HG03135 (cell line): ENCODE measurements around the gene LRBA.

ENCODE experiments used
- ATAC-seq: cut with Tn5 transposase; IDR thresholded peaks from one replicate; pipeline ENCODE4 v1.9.1; 2021; ENCODE audit warnings: mild to moderate bottlenecking, moderate library complexity; ENCODE audit not compliant: unreplicated experiment

Gene LRBA

DNA sequence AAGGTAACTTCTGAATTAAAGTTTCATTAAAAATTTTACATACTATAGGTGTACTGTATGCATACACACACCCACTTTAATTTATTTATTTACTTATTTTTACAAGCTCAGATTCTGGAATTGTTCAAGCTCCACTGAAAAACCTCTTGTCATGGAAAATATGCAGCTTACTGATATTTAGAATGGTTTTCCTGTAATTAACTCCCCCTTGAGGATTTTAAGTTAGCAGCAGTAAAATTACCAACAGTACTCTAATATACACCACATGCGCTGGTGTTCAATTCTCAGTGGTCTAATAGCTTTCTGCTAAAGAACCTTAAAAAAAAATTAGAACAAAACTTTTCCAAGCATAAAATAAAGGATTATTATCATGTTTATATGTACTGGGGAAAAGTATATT lies 421.1 kb downstream of the LRBA start:
- ATAC-seq, result no peak

DNA sequence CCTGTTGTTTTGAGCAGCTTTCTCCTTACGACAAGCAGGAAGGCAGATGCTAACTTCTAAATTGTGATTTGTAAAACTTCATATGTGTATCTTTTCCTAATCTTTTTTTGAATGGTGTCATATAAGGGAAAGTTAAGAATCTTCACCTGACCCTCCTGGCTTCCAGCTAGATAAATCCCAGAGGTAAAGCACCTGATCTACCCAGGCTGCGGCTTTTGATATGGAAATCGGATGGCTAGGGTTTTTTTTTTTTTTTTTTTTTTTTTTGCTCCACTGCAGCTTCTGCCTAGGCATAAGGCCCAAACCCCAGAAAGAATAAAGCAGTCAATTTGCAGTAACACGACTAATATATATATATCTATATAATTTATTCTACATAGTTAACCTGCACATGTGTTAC lies 423.2 kb downstream of the LRBA start:
- ATAC-seq, result no peak

- no peak for ATAC-seq
These were observed 423.7 kb downstream of the LRBA start for GRCh38 chr4:150591406-150591805.

GRCh38 chr4:150590631-150591030 lies 424.5 kb downstream of the LRBA start:
- no peak for ATAC-seq

DNA sequence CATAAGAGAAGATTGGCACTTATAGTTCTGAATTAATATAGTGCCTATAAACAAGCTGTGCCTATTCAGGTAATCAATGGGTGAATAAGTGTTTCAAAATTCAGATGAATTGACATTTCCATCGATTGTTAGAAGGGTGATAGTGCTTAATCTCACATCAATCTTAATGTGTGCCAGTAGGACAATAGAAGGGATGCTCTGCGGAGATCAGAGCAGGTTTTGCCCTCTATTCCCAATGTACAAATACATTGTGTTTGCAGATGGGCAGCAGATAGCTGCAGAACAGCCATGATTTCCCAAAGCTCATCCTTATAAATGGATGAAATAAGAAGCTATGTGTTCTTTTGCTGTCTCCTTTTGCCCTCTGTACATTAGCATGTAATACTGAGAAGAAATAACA lies 425.9 kb downstream of the LRBA start:
- no peak for ATAC-seq

DNA sequence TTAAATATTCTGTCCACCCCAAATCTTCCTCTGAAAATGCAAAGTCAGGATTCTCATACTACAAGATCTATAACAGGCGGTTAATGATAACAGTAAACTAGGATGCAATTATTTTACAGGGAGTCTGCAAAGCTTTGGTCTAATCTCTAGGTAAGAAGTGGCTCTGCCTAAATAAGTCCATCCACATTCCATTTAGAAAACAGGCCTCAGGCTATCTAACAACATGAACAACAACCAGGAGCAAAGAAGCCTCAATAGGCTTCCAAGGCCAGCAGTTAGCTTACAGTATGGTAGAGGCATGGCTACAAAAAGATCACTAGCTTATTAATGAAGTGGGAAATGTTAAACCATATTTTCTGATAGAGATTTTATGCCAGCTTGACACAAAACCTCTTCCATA lies 426.8 kb downstream of the LRBA start:
- ATAC-seq, result no peak

DNA sequence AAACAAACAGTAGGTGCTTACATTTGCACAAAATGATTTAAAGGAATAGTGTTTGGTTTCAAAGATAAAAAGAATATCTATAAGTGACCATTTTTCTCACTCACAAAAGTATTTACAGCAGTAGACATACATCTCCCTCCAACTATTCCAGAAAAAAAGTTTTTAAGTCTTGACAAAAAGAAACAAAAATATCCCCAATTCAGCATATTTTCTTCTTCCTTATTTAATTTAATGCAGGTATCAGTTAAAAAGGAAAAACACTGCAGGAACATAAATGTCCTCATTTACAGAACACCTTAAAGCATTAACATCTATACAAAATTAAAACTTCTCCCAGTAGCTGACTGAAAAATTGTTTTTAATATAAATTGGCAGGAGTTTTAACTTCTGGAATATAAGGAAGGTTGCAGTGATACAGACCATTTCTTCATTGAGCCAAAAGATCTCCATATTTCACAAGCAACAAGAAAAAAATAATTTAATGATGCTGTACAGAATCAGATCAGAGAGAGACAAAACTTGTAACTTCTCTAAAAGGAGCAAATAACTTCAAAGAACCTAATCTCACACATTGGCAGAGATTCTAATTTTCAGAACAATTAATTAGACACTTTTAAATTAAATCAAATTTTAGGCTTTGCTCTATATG lies 428.8 kb downstream of the LRBA start:
- no peak for ATAC-seq

GRCh38 chr4:150585611-150586010 lies 429.5 kb downstream of the LRBA start:
- ATAC-seq, result no peak

DNA sequence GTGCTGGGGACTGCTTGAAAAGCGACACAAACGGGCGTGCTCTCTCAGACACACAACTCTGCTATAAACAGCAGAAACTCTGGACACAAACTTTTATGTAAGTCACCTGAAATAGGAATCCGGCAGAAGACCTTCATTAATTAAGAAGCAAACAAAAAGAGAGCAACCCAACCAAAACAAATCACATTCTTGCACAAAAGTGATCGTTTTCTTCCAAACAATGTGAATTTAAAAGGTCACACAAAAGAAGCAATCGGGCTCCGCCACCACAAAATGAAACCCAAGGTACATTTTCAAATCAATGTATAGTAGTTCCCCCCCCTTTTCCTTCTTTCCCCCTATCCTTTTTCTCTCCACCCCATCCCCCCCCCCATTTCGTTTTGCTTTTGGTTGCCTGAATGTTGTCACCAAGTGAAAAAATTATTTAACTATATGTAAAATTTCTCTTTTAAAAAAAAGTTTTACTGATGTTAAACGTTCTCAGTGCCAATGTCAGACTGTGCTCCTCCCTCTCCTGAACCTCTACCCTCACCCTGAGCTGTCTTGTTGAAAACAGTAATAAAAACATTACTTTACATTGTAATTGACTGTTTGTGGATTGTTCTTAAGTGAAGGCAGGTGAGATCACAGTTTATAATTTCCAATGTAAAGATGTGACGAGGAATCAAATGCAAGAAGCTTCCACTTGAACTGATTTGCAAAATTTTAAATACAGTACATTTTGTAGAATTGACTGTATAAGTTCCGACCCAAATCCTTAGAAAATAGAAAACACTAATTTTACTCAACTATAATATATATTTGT lies 430.8 kb downstream of the LRBA start:
- no peak for ATAC-seq

- ATAC-seq, result no peak
These were observed 431.6 kb downstream of the LRBA start for GRCh38 chr4:150583287-150584110.

- ATAC-seq, result no peak
These were observed 432.2 kb downstream of the LRBA start for GRCh38 chr4:150582873-150583286.

- ATAC-seq, result no peak
These were observed 432.8 kb downstream of the LRBA start, which contains the start of gene MAB21L2 for GRCh38 chr4:150582146-150582872. Gene MAB21L2, plus strand, starts transcription at chr4:150582151. Its CDS starts 879 bp downstream, at chr4:150583030.

GRCh38 chr4:150581641-150582051 lies 433.4 kb downstream of the LRBA start:
- no peak for ATAC-seq

GRCh38 chr4:150581056-150581605 lies 434.0 kb downstream of the LRBA start:
- ATAC-seq, result no peak

DNA sequence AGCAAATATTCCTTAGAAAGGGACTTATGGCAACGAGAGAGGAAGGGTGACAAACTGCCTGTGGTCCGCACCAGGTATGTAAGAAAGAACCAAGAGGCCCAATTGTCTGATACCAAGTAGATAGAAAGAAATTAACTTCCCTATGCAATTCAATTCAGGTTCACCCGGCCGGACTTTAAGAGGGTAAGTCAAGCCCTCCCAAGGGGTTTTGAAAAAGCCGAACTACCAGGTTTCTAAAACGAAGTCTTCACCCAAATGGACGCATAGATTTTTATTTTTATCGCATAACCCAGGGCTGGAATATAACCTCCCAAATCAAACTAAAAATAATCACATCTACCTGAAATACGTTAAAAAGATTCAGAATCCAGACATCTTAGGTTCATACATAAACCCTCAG lies 434.8 kb downstream of the LRBA start:
- no peak for ATAC-seq

GRCh38 chr4:150579551-150580234 lies 435.4 kb downstream of the LRBA start:
- ATAC-seq, result no peak

DNA sequence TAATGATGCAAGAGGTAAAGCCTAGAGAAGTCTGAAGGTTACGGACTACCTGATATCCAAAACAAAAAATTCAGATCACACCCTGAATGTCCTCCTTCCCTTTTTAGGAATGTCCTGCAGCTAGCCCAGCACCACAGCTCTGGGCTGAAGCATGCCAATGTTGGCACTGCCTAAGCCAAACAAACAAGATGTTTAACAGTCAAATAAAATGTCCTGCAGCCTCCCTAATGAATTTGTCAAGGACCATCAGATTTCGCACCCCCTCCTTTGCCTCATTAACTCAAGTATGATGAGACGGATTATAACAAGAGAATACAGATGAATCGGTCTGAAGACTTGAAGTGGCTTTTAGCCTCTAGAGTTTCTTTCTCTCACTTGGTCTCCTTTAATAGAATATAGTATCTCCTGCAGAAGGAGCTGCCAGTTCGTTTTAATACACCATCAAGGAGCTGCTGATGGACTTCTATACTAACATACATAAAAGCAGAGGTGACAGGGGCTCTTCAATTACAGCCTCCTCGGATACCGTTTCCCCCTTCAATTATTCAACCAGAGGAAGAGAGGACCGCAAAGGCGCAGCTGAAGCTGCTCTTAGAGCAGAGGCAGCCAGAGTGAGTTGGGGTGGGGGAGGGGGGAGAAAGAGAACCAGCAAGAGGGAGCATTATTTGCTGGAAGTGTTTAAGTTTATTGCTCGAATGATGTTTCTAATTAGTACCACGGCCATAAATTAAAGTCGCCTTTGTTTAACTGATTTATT lies 436.2 kb downstream of the LRBA start:
- ATAC-seq, result no peak

- ATAC-seq, result no peak
These were observed 437.3 kb downstream of the LRBA start for GRCh38 chr4:150577796-150578195.

DNA sequence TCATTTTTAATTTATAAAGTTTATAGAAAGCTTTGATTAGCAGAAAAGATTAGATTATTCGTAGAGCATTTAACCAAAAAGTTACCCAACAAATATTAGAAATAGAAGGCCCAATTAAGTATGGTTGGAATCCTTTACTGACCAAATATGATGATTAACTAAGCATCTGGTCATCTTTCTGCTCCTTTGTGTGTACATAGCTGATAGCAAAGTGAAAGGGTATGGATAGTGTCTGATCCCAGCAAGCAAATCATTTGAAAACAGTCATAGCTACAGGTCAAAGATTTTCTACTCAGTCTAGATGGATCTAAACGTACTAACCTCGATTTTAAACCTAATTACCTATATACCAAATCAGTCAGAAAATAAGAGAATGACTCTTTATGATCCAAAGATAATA lies 440.4 kb downstream of the LRBA start:
- no peak for ATAC-seq
